GM12878 (cell line): ENCODE data around the gene RARS1. TPM values are rescaled to one million over a fixed set of nuclear protein-coding genes. Genes with fewer than 3 reads are reported as not detected.

Experiments
- BCLAF1 ChIP-seq: fragments of 450-650 bp; IDR thresholded peaks from 2 replicates; pipeline ENCODE4 v1.6.1; 2017; ENCODE audit warnings: antibody characterized with exemption, mild to moderate bottlenecking, moderate library complexity
- BMI1 ChIP-seq: fragments of 450-650 bp; IDR thresholded peaks from 2 replicates; pipeline ENCODE4 v1.6.1; 2016; ENCODE audit warnings: mild to moderate bottlenecking, moderate library complexity, borderline replicate concordance
- CEBPB ChIP-seq, 2 experiments: fragments of 150-350 bp in 1 of 2; IDR thresholded peaks; 2 replicates each; pipeline ENCODE4 v1.6.1; 2012 to 2014; ENCODE audit warnings: low read depth in 2 of 2, low read length in 2 of 2, borderline replicate concordance in 1 of 2, inconsistent platforms in 1 of 2
- CHD2 ChIP-seq: IDR thresholded peaks from 2 replicates; pipeline ENCODE4 v1.6.1; 2011; ENCODE audit warnings: low read depth, low read length, improper control_type of control experiment, borderline replicate concordance
- DPF2 ChIP-seq: fragments of 450-650 bp; IDR thresholded peaks from 2 replicates; pipeline ENCODE4 v1.6.1; 2017; ENCODE audit warnings: mild to moderate bottlenecking
- FOXK2 ChIP-seq: fragments of 450-650 bp; IDR thresholded peaks from 2 replicates; pipeline ENCODE4 v1.6.1; 2017; ENCODE audit warnings: mild to moderate bottlenecking, moderate library complexity
- FOXM1 ChIP-seq: IDR thresholded peaks from 2 replicates; pipeline ENCODE4 v1.6.1; 2012; ENCODE audit warnings: low read depth, mild to moderate bottlenecking, inconsistent platforms, low read length, moderate library complexity
- HDAC2 ChIP-seq: fragments of 200-600 bp; sonication (generic); IDR thresholded peaks from 2 replicates; pipeline ENCODE4 v1.6.1; 2017
- HDAC6 ChIP-seq: fragments of 200-600 bp; sonication (generic); IDR thresholded peaks from one replicate; pipeline ENCODE4 v1.8.0; 2017; ENCODE audit warnings: antibody characterized with exemption; ENCODE audit not compliant: unreplicated experiment
- IKZF1 ChIP-seq: fragments of 450-650 bp; conservative IDR thresholded peaks from 2 replicates; pipeline ENCODE4 v1.6.1; 2017; ENCODE audit warnings: antibody characterized with exemption, mild to moderate bottlenecking
- IKZF2 ChIP-seq, 2 experiments: fragments of 450-650 bp; IDR thresholded peaks; 2 replicates each; pipeline ENCODE4 v1.6.1; 2017; ENCODE audit warnings: mild to moderate bottlenecking in 2 of 2, moderate library complexity in 2 of 2
- KDM1A ChIP-seq: fragments of 200-600 bp; sonication (generic); IDR thresholded peaks from 2 replicates; pipeline ENCODE4 v1.6.1; 2016; ENCODE audit warnings: borderline replicate concordance
- KLF5 ChIP-seq: fragments of 450-650 bp; IDR thresholded peaks from 2 replicates; pipeline ENCODE4 v1.6.1; 2014; ENCODE audit warnings: mild to moderate bottlenecking; ENCODE audit not compliant: partially characterized antibody
- MLLT1 ChIP-seq: fragments of 450-650 bp; IDR thresholded peaks from 2 replicates; pipeline ENCODE4 v1.6.1; 2016; ENCODE audit warnings: mild to moderate bottlenecking
- NBN ChIP-seq: fragments of 450-650 bp; IDR thresholded peaks from 2 replicates; pipeline ENCODE4 v1.6.1; 2016
- NFYA ChIP-seq: IDR thresholded peaks from 2 replicates; pipeline ENCODE4 v1.6.1; 2011; ENCODE audit warnings: low read depth, mild to moderate bottlenecking, low read length, improper control_type of control experiment, borderline replicate concordance
- NR2C1 ChIP-seq: fragments of 450-650 bp; IDR thresholded peaks from 2 replicates; pipeline ENCODE4 v1.6.1; 2017; ENCODE audit warnings: antibody characterized with exemption, mild to moderate bottlenecking, moderate library complexity
- PAX8 ChIP-seq: fragments of 450-650 bp; IDR thresholded peaks from 2 replicates; pipeline ENCODE4 v1.6.1; 2017; ENCODE audit warnings: mild to moderate bottlenecking, moderate library complexity
- RAD51 ChIP-seq: fragments of 450-650 bp; IDR thresholded peaks from 2 replicates; pipeline ENCODE4 v1.6.1; 2016; ENCODE audit warnings: moderate library complexity, mild to moderate bottlenecking, inconsistent platforms
- RB1 ChIP-seq: fragments of 450-650 bp; formaldehyde crosslinking; IDR thresholded peaks from 2 replicates; pipeline ENCODE4 v1.6.1; 2017; ENCODE audit warnings: mild to moderate bottlenecking, borderline replicate concordance
- RFX5 ChIP-seq: IDR thresholded peaks from 2 replicates; pipeline ENCODE4 v1.6.1; 2011; ENCODE audit warnings: low read depth, low read length, improper control_type of control experiment
- SIN3A ChIP-seq: IDR thresholded peaks from 2 replicates; pipeline ENCODE4 v1.6.1; 2012; ENCODE audit warnings: low read depth, low read length, improper control_type of control experiment
- SMC3 ChIP-seq: IDR thresholded peaks from 2 replicates; pipeline ENCODE4 v1.6.1; 2011; ENCODE audit warnings: low read length, improper control_type of control experiment, borderline replicate concordance
- SREBF2 ChIP-seq: IDR thresholded peaks from 2 replicates; pipeline ENCODE4 v1.6.1; 2012; ENCODE audit warnings: mild to moderate bottlenecking, low read length
- SRF ChIP-seq, 2 experiments: IDR thresholded peaks; 2 replicates each; pipeline ENCODE4 v1.6.1; 2011; ENCODE audit warnings: low read depth in 2 of 2, low read length in 2 of 2, mild to moderate bottlenecking in 1 of 2, moderate library complexity in 1 of 2
- STAT1 ChIP-seq: fragments of 450-650 bp; conservative IDR thresholded peaks from 2 replicates; pipeline ENCODE4 v1.6.1; 2014; ENCODE audit warnings: antibody characterized with exemption, mild to moderate bottlenecking
- SUPT20H ChIP-seq: IDR thresholded peaks from 2 replicates; pipeline ENCODE4 v1.6.1; 2011; ENCODE audit warnings: low read depth, mild to moderate bottlenecking, low read length, moderate library complexity, borderline replicate concordance; ENCODE audit not compliant: control insufficient read depth
- TCF3 ChIP-seq: IDR thresholded peaks from 2 replicates; pipeline ENCODE4 v1.6.1; 2012; ENCODE audit warnings: low read depth, mild to moderate bottlenecking, low read length, borderline replicate concordance; ENCODE audit not compliant: insufficient read depth
- TCF7 ChIP-seq: IDR thresholded peaks from 2 replicates; pipeline ENCODE4 v1.6.1; 2014; ENCODE audit warnings: antibody characterized with exemption, borderline replicate concordance
- ZNF207 ChIP-seq: fragments of 450-650 bp; IDR thresholded peaks from 2 replicates; pipeline ENCODE4 v1.6.1; 2014; ENCODE audit warnings: antibody characterized with exemption, mild to moderate bottlenecking, borderline replicate concordance
- ZNF274 ChIP-seq: IDR thresholded peaks from one replicate; pipeline ENCODE4 v1.8.0; 2011; ENCODE audit not compliant: insufficient read length, insufficient read depth
- polyA plus RNA-seq, 11 experiments: library from polyadenylated mRNA; depleted of rRNA in 4 of 11; unstranded in 6 of 11; stranded (reverse) in 5 of 11; fragments of >200 nt; fragmentation: Nextera tagmentation in 4 of 11; fragmentation: Illumina TruSeq in 1 of 11; extraction: Ambion mirVana in 4 of 11; extraction: Trizol in 1 of 11; gene quantifications; 1 replicate in 1 of 11; 2 replicates in 10 of 11; pipeline versions ENCODE4 v1.2.1 to v1.2.3, GENCODE V29; 2011 to 2016; ENCODE audit warnings: inconsistent platforms in 2 of 11, missing spikeins in 2 of 11, low read depth in 1 of 11
- total RNA-seq, 4 experiments: library from RNA; depleted of rRNA in 3 of 4; stranded (reverse); fragments of >200 nt in 3 of 4; fragmentation: Illumina TruSeq in 1 of 4; extraction: Trizol in 1 of 4; gene quantifications; 2 replicates each; pipeline versions ENCODE4 v1.2.1 to v1.2.3, GENCODE V29; 2013 to 2021

The RARS1 gene
- total and polyA plus RNA-seq, 10 of the 15 experiments (the other 5 are each of a cell fraction or from before 2014, with no cell fraction given) = 80.5 to 127 (median 105) TPM

- TF ChIP-seq BCLAF1 (no peak), HDAC6 (no peak), SMC3 (peak; percentile 55; the same call in 1 of the 2 replicates), DPF2 (no peak), BMI1 (no peak), KDM1A (no peak), IKZF1 (peak; percentile 93), TCF3 (no peak), SREBF2 (peak; percentile 77), NFYA (no peak), NR2C1 (peak; percentile 56; the same call in 1 of the 2 replicates), STAT1 (no peak), FOXK2 (no peak), PAX8 (no peak), ZNF207 (no peak), TCF7 (no peak), IKZF2 (IDR thresholded peaks at IDR 0.05) (peak; percentile 82 to 85), CHD2 (0 out of 2 replicates have a peak, but pooled peaks have one; percentile 7), HDAC2 (no peak), RB1 (peak; percentile 91; the same call in 1 of the 2 replicates), ZNF274 (no peak), KLF5 (no peak), FOXM1 (no peak), RAD51 (no peak), SUPT20H (no peak), RFX5 (no peak), SIN3A (no peak), SRF (IDR thresholded peaks at IDR 0.05; ENCODE audit: low read depth in 2 of 2, low read length in 2 of 2) (peak in 1 of 2 experiments; percentile 63; a peak in 1 of 4 replicates), MLLT1 (no peak), CEBPB (IDR thresholded peaks at IDR 0.05; ENCODE audit: borderline replicate concordance in 1 of 2, low read depth in 2 of 2, low read length in 2 of 2) (no peak), NBN (peak; percentile 42)
Measured at GRCh38 chr5:168486136-168486879, at the start of gene RARS1 (continued).
